DMS79 treated with DMSO at 0.1 percent for 48 hours (cell line): ENCODE results near the gene CX3CL1.

Experiments used
- DNase-seq: peaks from one replicate; lab custom pipeline; 2025; lab: John Stamatoyannopoulos, UW

The CX3CL1 gene

DNA sequence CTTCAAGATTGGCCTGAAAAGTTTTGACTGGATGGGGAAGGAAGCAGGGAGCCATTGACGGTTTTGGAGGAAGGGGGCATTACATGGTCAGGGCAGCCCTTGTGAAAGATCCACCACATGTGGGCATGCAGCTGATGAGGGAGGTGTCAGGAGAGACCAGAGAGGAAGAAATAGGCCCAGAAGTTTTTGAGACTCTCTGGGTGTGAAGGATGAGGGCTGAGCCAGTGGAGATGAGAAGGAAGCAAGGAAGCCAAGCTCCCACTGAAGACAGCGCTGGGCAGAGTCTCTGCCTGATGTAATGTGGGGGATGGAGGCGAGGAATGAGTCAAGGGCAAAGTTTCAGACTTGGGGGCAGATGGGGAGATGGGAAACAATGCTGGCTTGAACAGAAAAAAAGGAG is 32.8 kb downstream of the CX3CL1 start:
- DNase-seq = no peak

GRCh38 chr16:57406881-57407280 is 34.6 kb downstream of the CX3CL1 start:
- no peak for DNase-seq

DNA sequence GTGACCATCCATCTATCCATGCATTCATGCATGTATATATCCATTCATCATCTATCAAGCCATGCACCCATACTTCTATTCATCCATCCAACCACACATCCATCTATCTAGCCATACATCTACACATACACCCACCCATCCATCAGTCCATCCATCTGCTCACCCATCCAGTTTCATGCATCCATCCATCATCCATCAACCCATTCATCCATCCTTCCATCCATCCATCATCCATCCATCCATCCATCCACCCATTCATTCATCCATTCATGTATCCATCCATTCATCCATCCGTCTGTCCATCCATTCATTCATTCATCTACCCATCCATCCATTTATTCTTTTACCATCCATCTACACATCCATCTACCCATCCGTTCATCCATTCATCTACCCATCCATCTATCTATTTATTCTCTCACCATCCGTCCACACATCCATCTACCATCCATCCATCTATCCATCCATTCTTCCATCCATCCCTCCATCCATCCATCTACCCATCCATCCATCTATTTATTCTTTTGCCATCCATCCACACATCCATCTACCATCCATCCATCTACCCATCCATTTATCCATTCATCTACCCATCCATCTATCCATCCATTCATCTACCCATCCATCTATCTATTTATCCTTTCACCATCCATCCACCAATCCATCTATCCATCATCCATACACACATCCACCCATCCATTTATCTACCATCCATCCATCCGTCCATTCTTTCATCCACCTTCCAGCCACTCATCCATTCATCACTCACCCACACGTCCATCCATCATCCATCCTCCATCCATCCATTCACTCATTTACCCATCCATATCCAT is 35.4 kb downstream of the CX3CL1 start:
- DNase-seq = no peak

GRCh38 chr16:57409065-57409464 is 36.8 kb downstream of the CX3CL1 start:
- no peak for DNase-seq

- DNase-seq = peak; percentile 19
Observed at GRCh38 chr16:57409870-57410587, 37.7 kb downstream of the CX3CL1 start.

GRCh38 chr16:57411362-57411976 is 39.2 kb downstream of the CX3CL1 start:
- DNase-seq = no peak

DNA sequence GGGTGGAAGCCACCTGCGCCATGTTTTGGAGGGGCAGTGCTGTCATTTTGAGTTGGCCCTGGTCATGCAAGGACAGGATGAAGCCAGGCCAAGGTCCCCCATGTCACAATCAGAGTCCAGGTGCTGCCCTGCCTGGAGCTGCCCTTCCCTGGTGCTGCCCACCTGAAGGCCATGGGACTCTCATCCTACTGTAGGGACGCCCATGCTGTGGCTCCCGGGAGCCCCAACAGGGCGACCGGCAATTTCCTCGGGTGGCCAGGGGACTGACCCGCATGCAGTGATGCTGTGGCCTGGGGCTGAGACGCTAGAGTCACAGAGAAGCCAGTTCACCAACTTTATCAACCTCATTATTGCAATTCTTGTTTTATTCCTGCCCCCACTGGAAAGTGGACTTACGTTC is 40.3 kb downstream of the CX3CL1 start:
- DNase-seq = no peak

DNA sequence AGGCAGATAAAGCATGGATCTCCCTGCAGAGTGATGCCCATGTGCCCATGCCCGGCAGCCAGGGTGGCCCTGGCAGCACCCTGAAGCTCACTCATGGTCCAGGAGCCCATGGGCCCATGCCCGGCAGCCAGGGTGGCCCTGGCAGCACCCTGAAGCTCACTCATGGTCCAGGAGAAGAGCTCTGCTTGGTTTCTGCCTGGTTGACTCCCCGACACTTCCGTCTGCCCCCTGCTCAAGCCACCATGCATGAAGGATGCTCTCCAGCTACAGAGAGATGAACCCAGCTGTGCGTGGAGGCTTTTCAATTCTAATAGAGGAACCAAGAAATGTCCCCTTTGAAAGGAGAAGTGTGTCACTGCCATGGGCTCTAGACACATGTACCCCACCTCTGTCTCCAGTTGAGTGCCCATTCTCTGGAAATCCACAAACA is 41.0 kb downstream of the CX3CL1 start:
- no peak for DNase-seq

GRCh38 chr16:57413733-57414132 is 41.4 kb downstream of the CX3CL1 start:
- DNase-seq = no peak

- no peak for DNase-seq
Observed at GRCh38 chr16:57416084-57416483, 43.8 kb downstream of the CX3CL1 start.

GRCh38 chr16:57419506-57419905 is 47.2 kb downstream of the CX3CL1 start:
- DNase-seq = no peak

- no peak for DNase-seq
Observed at GRCh38 chr16:57422026-57422944, 50.0 kb downstream of the CX3CL1 start.

DNA sequence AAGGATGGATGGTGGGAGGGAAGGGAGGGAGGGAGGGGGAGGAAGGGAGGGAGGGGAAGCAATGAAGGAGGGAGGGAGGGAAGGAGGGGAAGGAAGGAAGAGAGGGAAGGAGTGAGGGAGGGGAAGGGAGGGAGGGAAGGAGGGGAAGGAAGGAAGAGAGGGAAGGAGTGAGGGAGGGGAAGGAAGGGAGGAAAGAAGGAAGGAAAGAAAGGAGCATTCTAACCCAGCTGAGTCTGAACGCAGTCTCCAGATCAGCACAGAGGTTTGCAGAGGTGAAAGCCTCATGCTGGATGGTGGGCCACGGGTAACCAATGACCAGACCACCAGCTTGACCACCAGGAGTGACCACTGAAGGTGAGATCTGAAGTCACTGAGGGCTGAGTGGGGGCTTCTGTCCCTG is 50.9 kb downstream of the CX3CL1 start:
- no peak for DNase-seq

DNA sequence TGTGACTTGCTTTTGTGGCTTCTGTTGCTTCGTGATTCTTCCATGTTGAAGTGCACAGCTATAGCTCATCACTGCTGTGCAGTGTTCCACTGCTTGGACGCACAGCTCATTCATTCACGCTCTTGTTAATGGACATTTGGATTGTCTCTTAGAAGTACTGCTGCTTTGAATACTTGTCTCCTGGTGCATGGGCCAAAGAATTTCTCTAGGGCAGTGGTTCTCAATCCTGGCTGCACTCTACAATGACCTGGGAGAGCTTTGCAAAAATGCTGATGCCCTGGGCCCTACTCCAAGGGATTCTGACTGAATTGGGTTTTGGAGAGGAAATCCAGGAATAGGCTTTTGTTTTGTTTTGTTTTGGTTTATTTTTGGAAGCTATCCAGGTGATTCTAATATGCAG is 52.3 kb downstream of the CX3CL1 start:
- no peak for DNase-seq

DNA sequence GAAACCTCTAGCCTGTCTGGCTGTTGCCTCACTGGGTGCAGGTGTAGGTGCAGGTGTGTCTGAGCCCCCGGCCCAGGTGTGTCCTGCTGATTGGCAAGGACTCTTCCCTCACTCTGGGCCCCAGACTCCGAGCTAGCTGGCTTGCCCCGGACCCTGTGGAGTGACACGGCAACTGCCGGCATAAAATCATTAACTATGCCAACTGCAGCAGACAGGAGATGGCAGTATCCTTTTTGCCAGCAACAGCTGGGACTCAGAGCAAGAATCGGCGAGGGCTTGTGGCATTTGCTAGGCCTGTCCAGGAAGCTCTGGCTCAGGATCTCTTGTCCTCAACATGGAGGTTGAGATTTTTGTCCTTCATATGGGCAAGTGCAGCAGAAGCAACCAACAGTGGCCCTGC is 54.1 kb downstream of the CX3CL1 start:
- no peak for DNase-seq

- no peak for DNase-seq
Observed at GRCh38 chr16:57427307-57427706, 55.0 kb downstream of the CX3CL1 start.

DNA sequence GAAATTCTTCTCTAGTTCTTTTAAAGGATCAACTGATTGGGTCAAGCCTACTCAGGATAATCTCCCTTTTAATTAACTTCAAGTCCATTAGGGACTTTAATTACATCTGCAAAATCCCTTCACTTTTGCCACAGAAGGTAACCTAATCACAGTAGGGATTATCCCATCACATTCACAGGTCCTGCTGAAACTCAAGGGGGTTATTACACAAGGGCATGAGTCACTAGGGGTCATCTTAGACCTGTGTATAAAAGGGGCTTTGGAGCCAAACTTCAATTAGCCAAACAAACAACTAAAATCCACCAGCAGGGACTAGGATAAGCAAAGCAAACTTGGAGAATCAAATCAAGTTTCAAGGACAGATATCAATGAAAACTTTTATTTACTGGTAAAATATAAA is 55.5 kb downstream of the CX3CL1 start:
- no peak for DNase-seq

- DNase-seq = no peak
Observed at GRCh38 chr16:57430955-57431354, 58.7 kb downstream of the CX3CL1 start.

DNA sequence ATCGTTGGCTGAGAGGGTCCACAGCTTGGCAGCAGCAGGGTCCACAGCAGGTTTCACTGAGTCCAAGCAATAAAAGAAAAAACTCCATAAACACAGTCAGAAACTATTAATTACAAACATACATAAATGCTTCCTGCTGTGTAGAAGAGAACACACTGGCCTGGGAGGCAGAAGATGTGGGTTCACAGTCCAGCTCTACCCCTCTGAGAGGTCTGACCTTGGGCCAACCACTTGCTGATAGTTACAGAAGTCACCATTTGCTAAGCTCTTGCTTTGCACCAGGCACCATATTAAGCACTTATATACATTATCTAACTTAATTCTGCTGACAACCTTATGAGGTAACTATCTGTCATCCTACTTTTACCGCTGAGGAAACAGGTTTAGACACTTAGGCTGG is 60.2 kb downstream of the CX3CL1 start:
- no peak for DNase-seq

DNA sequence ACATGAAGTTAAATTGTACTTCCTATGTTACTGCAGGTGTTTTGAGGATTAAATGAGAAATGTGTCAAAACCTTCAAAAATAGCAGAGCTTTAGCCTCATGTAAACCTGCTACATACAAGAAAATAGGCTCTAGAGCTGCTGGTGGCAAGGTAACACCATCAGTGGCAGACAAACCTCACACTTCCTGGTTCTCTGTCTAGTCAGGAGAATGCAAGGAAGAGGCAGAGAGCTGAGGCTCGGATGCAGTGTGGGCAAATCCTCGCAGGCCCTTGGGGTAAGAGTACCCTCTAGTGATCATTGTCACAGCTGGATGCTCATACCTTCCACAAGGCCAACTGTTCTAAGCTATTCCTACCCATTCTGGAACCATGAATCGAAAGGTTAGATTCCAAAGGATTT is 60.7 kb downstream of the CX3CL1 start:
- DNase-seq = no peak

DNA sequence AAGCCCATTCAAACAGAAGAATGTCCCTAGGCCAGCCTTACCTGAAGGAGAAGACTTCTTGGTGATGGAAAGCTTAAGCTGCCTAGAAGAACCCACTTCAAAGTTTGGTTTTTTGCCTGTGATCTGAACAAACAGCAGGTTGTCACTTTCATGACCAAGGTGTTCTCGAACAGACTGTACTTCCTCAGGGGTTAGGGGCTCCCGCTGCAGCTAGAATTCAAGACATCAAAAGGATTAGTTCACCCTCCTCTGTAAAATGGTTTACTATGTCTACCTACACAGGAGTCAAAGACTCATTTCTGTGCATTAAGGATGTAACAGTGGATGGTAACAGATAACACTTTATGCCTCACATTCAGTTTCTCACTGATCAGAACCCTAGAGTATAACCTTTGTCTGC is 61.7 kb downstream of the CX3CL1 start:
- no peak for DNase-seq
